ENCODE data around the gene PLIN5.

- TF ChIP-seq CTCF (IDR thresholded peaks at IDR 0.05; ENCODE audit: borderline replicate concordance, extremely low read depth, low read length, poor library complexity, severe bottlenecking) (no peak), EZH2 (IDR thresholded peaks at IDR 0.05; ENCODE audit: borderline replicate concordance, low read depth, low read length, severe bottlenecking) (no peak)
Measured at GRCh38 chr19:4507804-4508203, 27.2 kb downstream of the PLIN5 start.
